Liver (tissue), 3 donors: ENCODE results near the gene UGT1A6.

Source experiments
- EGR1 ChIP-seq, 2 donors: IDR thresholded peaks; 2 replicates each; pipeline ENCODE4 v1.6.1; 2016 to 2018; ENCODE audit warnings: antibody characterized with exemption in 2 of 2, low read depth in 2 of 2
- FOXA1 ChIP-seq: IDR thresholded peaks from 2 replicates; pipeline ENCODE4 v1.6.1; 2016; ENCODE audit warnings: antibody characterized with exemption
- GABPA ChIP-seq, 2 donors: IDR thresholded peaks in 1 of 2; conservative IDR thresholded peaks in 1 of 2; 2 replicates each; pipeline ENCODE4 v1.6.1; 2016; ENCODE audit warnings: antibody characterized with exemption in 2 of 2, mild to moderate bottlenecking in 1 of 2, moderate library complexity in 1 of 2
- HNF4A ChIP-seq, 2 donors: conservative IDR thresholded peaks; 2 replicates each; pipeline ENCODE4 v1.6.1; 2016; ENCODE audit warnings: antibody characterized with exemption in 2 of 2, mild to moderate bottlenecking in 2 of 2
- REST ChIP-seq: IDR thresholded peaks from 2 replicates; pipeline ENCODE4 v1.6.1; 2016; ENCODE audit warnings: antibody characterized with exemption, mild to moderate bottlenecking
- SP1 ChIP-seq: IDR thresholded peaks from 2 replicates; pipeline ENCODE4 v1.6.1; 2018; ENCODE audit warnings: antibody characterized with exemption, mild to moderate bottlenecking
- TAF1 ChIP-seq: conservative IDR thresholded peaks from 2 replicates; pipeline ENCODE4 v1.6.1; 2016; ENCODE audit warnings: antibody characterized with exemption, mild to moderate bottlenecking
- YY1 ChIP-seq: IDR thresholded peaks from 2 replicates; pipeline ENCODE4 v1.6.1; 2016; ENCODE audit warnings: antibody characterized with exemption, mild to moderate bottlenecking
- TF ChIP-seq, protein P1 (sequence below): fragments of 150-350 bp; IDR thresholded peaks from 2 replicates; pipeline ENCODE4 v1.5.1; 2017; ENCODE audit warnings: improper control_type of control experiment, low read depth, low read length; ENCODE audit not compliant: missing input control
- TF ChIP-seq, protein P2 (sequence below): IDR thresholded peaks from 2 replicates; pipeline ENCODE4 v1.6.1; 2016; ENCODE audit warnings: antibody characterized with exemption
- TF ChIP-seq, protein P3 (sequence below): IDR thresholded peaks from 2 replicates; pipeline ENCODE4 v1.6.1; 2016; ENCODE audit warnings: antibody characterized with exemption
- donor health status: healthy.
- donor health status: healthy.

DNA sequence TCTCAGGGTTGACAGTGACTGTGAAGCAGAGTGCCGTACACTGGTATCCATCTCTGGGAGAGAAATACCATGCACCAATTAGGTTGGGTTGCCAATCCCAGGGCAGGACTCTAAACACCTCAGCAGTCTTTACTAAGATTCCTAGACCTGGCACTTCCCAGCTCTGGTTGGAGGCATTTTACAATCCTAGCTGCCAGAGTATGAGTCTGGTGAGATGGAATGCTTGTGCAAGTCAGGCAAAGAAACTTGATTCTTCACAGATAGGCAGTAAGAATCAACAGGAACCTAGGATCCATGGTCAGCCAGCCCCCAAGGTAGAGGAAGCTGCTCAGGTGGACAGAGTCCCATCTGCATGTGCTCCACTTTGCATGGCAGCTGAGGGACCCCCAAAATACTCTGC is 14.0 kb downstream of the UGT1A6 start:
- TF ChIP-seq, protein P1, sequence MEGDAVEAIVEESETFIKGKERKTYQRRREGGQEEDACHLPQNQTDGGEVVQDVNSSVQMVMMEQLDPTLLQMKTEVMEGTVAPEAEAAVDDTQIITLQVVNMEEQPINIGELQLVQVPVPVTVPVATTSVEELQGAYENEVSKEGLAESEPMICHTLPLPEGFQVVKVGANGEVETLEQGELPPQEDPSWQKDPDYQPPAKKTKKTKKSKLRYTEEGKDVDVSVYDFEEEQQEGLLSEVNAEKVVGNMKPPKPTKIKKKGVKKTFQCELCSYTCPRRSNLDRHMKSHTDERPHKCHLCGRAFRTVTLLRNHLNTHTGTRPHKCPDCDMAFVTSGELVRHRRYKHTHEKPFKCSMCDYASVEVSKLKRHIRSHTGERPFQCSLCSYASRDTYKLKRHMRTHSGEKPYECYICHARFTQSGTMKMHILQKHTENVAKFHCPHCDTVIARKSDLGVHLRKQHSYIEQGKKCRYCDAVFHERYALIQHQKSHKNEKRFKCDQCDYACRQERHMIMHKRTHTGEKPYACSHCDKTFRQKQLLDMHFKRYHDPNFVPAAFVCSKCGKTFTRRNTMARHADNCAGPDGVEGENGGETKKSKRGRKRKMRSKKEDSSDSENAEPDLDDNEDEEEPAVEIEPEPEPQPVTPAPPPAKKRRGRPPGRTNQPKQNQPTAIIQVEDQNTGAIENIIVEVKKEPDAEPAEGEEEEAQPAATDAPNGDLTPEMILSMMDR, result no peak
- TF ChIP-seq HNF4A (conservative IDR thresholded peaks at IDR 0.05) (no peak), TAF1 (no peak), GABPA (IDR thresholded peaks at IDR 0.05 in 1 of 2, conservative IDR thresholded peaks at IDR 0.05 in 1 of 2) (no peak), EGR1 (IDR thresholded peaks at IDR 0.05; ENCODE audit: low read depth in 2 of 2) (no peak), YY1 (no peak), SP1 (no peak), REST (no peak), FOXA1 (no peak)
- TF ChIP-seq, protein P2, sequence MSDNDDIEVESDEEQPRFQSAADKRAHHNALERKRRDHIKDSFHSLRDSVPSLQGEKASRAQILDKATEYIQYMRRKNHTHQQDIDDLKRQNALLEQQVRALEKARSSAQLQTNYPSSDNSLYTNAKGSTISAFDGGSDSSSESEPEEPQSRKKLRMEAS, result no peak
- TF ChIP-seq, protein P3, sequence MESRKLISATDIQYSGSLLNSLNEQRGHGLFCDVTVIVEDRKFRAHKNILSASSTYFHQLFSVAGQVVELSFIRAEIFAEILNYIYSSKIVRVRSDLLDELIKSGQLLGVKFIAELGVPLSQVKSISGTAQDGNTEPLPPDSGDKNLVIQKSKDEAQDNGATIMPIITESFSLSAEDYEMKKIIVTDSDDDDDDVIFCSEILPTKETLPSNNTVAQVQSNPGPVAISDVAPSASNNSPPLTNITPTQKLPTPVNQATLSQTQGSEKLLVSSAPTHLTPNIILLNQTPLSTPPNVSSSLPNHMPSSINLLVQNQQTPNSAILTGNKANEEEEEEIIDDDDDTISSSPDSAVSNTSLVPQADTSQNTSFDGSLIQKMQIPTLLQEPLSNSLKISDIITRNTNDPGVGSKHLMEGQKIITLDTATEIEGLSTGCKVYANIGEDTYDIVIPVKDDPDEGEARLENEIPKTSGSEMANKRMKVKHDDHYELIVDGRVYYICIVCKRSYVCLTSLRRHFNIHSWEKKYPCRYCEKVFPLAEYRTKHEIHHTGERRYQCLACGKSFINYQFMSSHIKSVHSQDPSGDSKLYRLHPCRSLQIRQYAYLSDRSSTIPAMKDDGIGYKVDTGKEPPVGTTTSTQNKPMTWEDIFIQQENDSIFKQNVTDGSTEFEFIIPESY, result no peak
